Panc1 (cell line): ENCODE measurements around the gene PANK1.

Experiments used
- POLR2AphosphoS5 ChIP-seq: IDR thresholded peaks from 2 replicates; pipeline ENCODE4 v1.6.1; 2012; ENCODE audit warnings: mild to moderate bottlenecking, low read depth, low read length, moderate library complexity
- SIN3A ChIP-seq: IDR thresholded peaks from 2 replicates; pipeline ENCODE4 v1.6.1; 2012; ENCODE audit warnings: low read depth, mild to moderate bottlenecking, low read length, moderate library complexity, borderline replicate concordance; ENCODE audit not compliant: insufficient read depth
- TCF7L2 ChIP-seq: IDR thresholded peaks from 2 replicates; pipeline ENCODE4 v1.6.1; 2011; ENCODE audit warnings: mild to moderate bottlenecking, low read depth, low read length, inconsistent platforms
- TF ChIP-seq, protein P1 (sequence below): fragments of 450-650 bp; IDR thresholded peaks from 2 replicates; pipeline ENCODE4 v1.5.1; 2017; ENCODE audit warnings: mild to moderate bottlenecking
- TF ChIP-seq, protein P2 (sequence below), 2 experiments: IDR thresholded peaks; 2 replicates each; pipeline ENCODE4 v1.6.1; 2011 to 2012; ENCODE audit warnings: low read depth in 2 of 2, control low read depth in 1 of 2, low read length in 1 of 2, mild to moderate bottlenecking in 1 of 2, moderate library complexity in 1 of 2; ENCODE audit not compliant: insufficient read depth in 1 of 2

DNA sequence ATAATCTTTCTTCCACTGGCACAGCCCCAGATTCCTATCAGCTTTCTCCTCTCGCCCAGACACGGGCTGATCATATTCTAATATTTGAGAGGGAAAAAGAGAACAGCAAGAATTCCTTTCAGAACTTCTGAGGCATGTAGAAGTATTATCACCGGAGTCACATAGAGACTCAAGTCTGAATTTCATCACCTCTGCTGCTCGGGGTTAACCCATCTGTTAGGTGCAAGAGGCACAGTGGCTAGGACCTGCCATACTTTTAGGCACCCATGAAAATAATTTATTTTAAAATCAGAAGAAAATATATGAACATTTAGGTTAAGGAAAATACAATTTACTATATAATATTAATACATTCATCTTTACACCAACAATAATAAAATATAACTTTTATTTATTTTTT, 21.0 kb downstream of the PANK1 start:
- TF ChIP-seq, protein P1, sequence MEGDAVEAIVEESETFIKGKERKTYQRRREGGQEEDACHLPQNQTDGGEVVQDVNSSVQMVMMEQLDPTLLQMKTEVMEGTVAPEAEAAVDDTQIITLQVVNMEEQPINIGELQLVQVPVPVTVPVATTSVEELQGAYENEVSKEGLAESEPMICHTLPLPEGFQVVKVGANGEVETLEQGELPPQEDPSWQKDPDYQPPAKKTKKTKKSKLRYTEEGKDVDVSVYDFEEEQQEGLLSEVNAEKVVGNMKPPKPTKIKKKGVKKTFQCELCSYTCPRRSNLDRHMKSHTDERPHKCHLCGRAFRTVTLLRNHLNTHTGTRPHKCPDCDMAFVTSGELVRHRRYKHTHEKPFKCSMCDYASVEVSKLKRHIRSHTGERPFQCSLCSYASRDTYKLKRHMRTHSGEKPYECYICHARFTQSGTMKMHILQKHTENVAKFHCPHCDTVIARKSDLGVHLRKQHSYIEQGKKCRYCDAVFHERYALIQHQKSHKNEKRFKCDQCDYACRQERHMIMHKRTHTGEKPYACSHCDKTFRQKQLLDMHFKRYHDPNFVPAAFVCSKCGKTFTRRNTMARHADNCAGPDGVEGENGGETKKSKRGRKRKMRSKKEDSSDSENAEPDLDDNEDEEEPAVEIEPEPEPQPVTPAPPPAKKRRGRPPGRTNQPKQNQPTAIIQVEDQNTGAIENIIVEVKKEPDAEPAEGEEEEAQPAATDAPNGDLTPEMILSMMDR, result no peak
- TF ChIP-seq, protein P2, sequence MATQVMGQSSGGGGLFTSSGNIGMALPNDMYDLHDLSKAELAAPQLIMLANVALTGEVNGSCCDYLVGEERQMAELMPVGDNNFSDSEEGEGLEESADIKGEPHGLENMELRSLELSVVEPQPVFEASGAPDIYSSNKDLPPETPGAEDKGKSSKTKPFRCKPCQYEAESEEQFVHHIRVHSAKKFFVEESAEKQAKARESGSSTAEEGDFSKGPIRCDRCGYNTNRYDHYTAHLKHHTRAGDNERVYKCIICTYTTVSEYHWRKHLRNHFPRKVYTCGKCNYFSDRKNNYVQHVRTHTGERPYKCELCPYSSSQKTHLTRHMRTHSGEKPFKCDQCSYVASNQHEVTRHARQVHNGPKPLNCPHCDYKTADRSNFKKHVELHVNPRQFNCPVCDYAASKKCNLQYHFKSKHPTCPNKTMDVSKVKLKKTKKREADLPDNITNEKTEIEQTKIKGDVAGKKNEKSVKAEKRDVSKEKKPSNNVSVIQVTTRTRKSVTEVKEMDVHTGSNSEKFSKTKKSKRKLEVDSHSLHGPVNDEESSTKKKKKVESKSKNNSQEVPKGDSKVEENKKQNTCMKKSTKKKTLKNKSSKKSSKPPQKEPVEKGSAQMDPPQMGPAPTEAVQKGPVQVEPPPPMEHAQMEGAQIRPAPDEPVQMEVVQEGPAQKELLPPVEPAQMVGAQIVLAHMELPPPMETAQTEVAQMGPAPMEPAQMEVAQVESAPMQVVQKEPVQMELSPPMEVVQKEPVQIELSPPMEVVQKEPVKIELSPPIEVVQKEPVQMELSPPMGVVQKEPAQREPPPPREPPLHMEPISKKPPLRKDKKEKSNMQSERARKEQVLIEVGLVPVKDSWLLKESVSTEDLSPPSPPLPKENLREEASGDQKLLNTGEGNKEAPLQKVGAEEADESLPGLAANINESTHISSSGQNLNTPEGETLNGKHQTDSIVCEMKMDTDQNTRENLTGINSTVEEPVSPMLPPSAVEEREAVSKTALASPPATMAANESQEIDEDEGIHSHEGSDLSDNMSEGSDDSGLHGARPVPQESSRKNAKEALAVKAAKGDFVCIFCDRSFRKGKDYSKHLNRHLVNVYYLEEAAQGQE (IDR thresholded peaks at IDR 0.05; ENCODE audit: insufficient read depth in 1 of 2, low read depth in 2 of 2, low read length in 1 of 2), result no peak
- TF ChIP-seq TCF7L2, result no peak
- no peak for TF ChIP-seq POLR2AphosphoS5
- no peak for TF ChIP-seq SIN3A
